H1 (cell line): ENCODE data around the gene OAS3. TPM values are rescaled to one million over a fixed set of nuclear protein-coding genes. Genes with fewer than 3 reads are reported as not detected.

Experiments used
- CTCF ChIA-PET: fragments of 300-600 bp; sonication (Branson Sonifier 250); formaldehyde crosslinking; loops from one replicate; lab custom pipeline; 2021; ENCODE audit not compliant: partially characterized antibody; lab: Charles Lee
- POLR2A ChIA-PET: fragments of 300-600 bp; sonication (Branson Sonifier 250); formaldehyde crosslinking; loops from one replicate; lab custom pipeline; 2021; ENCODE audit warnings: inconsistent platforms; ENCODE audit not compliant: partially characterized antibody; lab: Charles Lee
- DNase-seq, 2 experiments: peaks; one replicate each; pipeline versions ENCODE4 v3.0.0 to v3.0.0-alpha.2; 2010 to 2022; ENCODE audit warnings: low spot score in 2 of 2, low read depth in 1 of 2, mixed read lengths in 1 of 2
- FAIRE-seq: peaks from 2 replicates; lab custom pipeline; 2011; peaks lifted over from hg19 to GRCh38; lab: Jason Lieb, UNC
- H2AFZ ChIP-seq: 2 replicates; pipeline ENCODE4 v1.8.1; 2012; ENCODE audit warnings: low read length, inconsistent platforms
- H2AK5ac ChIP-seq: 2 replicates; pipeline ENCODE4 v1.6.1; 2013; ENCODE audit warnings: low read depth, low read length
- H2BK120ac ChIP-seq: replicated peaks from 2 replicates; pipeline ENCODE3; 2013; ENCODE audit warnings: low read depth, low read length, inconsistent platforms
- H2BK12ac ChIP-seq: 2 replicates; pipeline ENCODE4 v1.6.1; 2013; ENCODE audit warnings: low read depth, low read length
- H2BK15ac ChIP-seq: 2 replicates; pipeline ENCODE4 v1.6.1; 2013; ENCODE audit warnings: low read length
- H2BK20ac ChIP-seq: 2 replicates; pipeline ENCODE4 v1.6.1; 2013; ENCODE audit warnings: low read length
- H2BK5ac ChIP-seq: 2 replicates; pipeline ENCODE4 v1.6.1; 2013; ENCODE audit warnings: low read depth, low read length
- H3K14ac ChIP-seq: 2 replicates; pipeline ENCODE4 v1.6.1; 2013; ENCODE audit warnings: inconsistent platforms; ENCODE audit not compliant: insufficient read length
- H3K18ac ChIP-seq: 2 replicates; pipeline ENCODE4 v1.6.1; 2013; ENCODE audit warnings: low read length; ENCODE audit errors: extremely low read depth
- H3K23ac ChIP-seq: 2 replicates; pipeline ENCODE4 v1.6.1; 2013; ENCODE audit warnings: inconsistent platforms; ENCODE audit not compliant: insufficient read length
- H3K23me2 ChIP-seq: 2 replicates; pipeline ENCODE4 v1.6.1; 2013; ENCODE audit warnings: low read depth, low read length
- H3K27ac ChIP-seq: 2 replicates; pipeline ENCODE4 v1.6.1; 2011; ENCODE audit warnings: low read depth, low read length, inconsistent platforms
- H3K27me3 ChIP-seq, 4 experiments: replicated peaks in 1 of 4; 1 replicate in 1 of 4; 2 replicates in 3 of 4; pipeline versions ENCODE4 v1.6.1 to v1.8.1; 2011 to 2013; ENCODE audit warnings: low read length in 3 of 4, mild to moderate bottlenecking in 3 of 4, inconsistent platforms in 2 of 4, mixed read lengths in 2 of 4, moderate library complexity in 1 of 4; ENCODE audit not compliant: control insufficient read depth in 3 of 4, insufficient read depth in 3 of 4; ENCODE audit errors: extremely low read depth in 1 of 4
- H3K36me3 ChIP-seq, 4 experiments: 2 replicates each; pipeline versions ENCODE4 v1.6.1 to v1.8.1; 2011 to 2013; ENCODE audit warnings: mild to moderate bottlenecking in 4 of 4, low read length in 3 of 4, moderate library complexity in 2 of 4, control low read depth in 1 of 4, inconsistent platforms in 1 of 4; ENCODE audit not compliant: insufficient read depth in 4 of 4, control insufficient read depth in 2 of 4
- H3K4ac ChIP-seq: replicated peaks from 2 replicates; pipeline ENCODE3; 2013; ENCODE audit warnings: low read length, low read depth, mixed read lengths, inconsistent platforms; ENCODE audit not compliant: insufficient read length
- H3K4me1 ChIP-seq, 4 experiments: replicated peaks in 1 of 4; 1 replicate in 1 of 4; 2 replicates in 3 of 4; pipeline versions ENCODE4 v1.6.1 to v1.8.1; 2011 to 2013; ENCODE audit warnings: low read length in 3 of 4, inconsistent platforms in 2 of 4, mixed read lengths in 1 of 4; ENCODE audit not compliant: insufficient read depth in 4 of 4, control insufficient read depth in 3 of 4
- H3K4me2 ChIP-seq, 2 experiments: 2 replicates each; pipeline versions ENCODE4 v1.6.1 to v1.8.1; 2011 to 2013; ENCODE audit warnings: low read depth in 2 of 2, low read length in 2 of 2, control low read depth in 1 of 2, inconsistent platforms in 1 of 2, mild to moderate bottlenecking in 1 of 2; ENCODE audit not compliant: insufficient read depth in 1 of 2
- H3K4me3 ChIP-seq, 4 experiments: fragments of 200-600, 300-600 bp in 1 of 4; sonication (generic), shearing (Covaris generic), sonication (Bioruptor Twin) in 1 of 4; 2 replicates each; pipeline versions ENCODE4 v1.5.1 to v1.8.1; 2011 to 2016; ENCODE audit warnings: low read length in 4 of 4, low read depth in 3 of 4, control low read depth in 2 of 4, inconsistent platforms in 2 of 4, mild to moderate bottlenecking in 2 of 4, mixed read lengths in 1 of 4, moderate library complexity in 1 of 4; ENCODE audit not compliant: insufficient read depth in 2 of 4; ENCODE audit errors: extremely low read depth in 1 of 4
- H3K56ac ChIP-seq: replicated peaks from 2 replicates; pipeline ENCODE3; 2013; ENCODE audit warnings: low read depth, mild to moderate bottlenecking, mixed read lengths, low read length, inconsistent platforms; ENCODE audit not compliant: insufficient read length
- H3K79me1 ChIP-seq: 2 replicates; pipeline ENCODE4 v1.6.1; 2013; ENCODE audit warnings: low read depth, low read length, control low read depth
- H3K79me2 ChIP-seq, 2 experiments: 2 replicates each; pipeline versions ENCODE4 v1.6.1 to v1.8.1; 2012 to 2013; ENCODE audit warnings: low read length in 2 of 2, mild to moderate bottlenecking in 2 of 2, inconsistent platforms in 1 of 2; ENCODE audit not compliant: insufficient read depth in 2 of 2, control insufficient read depth in 1 of 2
- H3K9ac ChIP-seq, 4 experiments: replicated peaks in 1 of 4; 1 replicate in 1 of 4; 2 replicates in 3 of 4; pipeline versions ENCODE4 v1.6.1 to v1.8.1; 2011 to 2013; ENCODE audit warnings: low read depth in 3 of 4, low read length in 3 of 4, control low read depth in 2 of 4, mild to moderate bottlenecking in 2 of 4, moderate library complexity in 2 of 4, inconsistent platforms in 1 of 4; ENCODE audit errors: extremely low read depth in 1 of 4
- H3K9me3 ChIP-seq, 2 experiments: 2 replicates each; pipeline versions ENCODE4 v1.6.1 to v1.8.1; 2012 to 2013; ENCODE audit warnings: mild to moderate bottlenecking in 2 of 2, moderate library complexity in 2 of 2, control low read depth in 1 of 2, inconsistent platforms in 1 of 2, low read depth in 1 of 2, low read length in 1 of 2, mixed read lengths in 1 of 2; ENCODE audit not compliant: insufficient read depth in 2 of 2
- H4K20me1 ChIP-seq, 2 experiments: replicated peaks in 1 of 2; 2 replicates each; pipeline versions ENCODE3 to v1.8.1; 2011 to 2013; ENCODE audit warnings: inconsistent platforms in 2 of 2, low read length in 2 of 2, mild to moderate bottlenecking in 1 of 2; ENCODE audit not compliant: insufficient read depth in 2 of 2, control insufficient read depth in 1 of 2
- H4K5ac ChIP-seq: 2 replicates; pipeline ENCODE4 v1.6.1; 2013; ENCODE audit warnings: low read length, low read depth, mixed read lengths, inconsistent platforms; ENCODE audit not compliant: insufficient read length
- H4K8ac ChIP-seq: 2 replicates; pipeline ENCODE4 v1.8.0; 2013; ENCODE audit warnings: mild to moderate bottlenecking, moderate library complexity, low read length, inconsistent platforms; ENCODE audit not compliant: insufficient read depth; ENCODE audit errors: extremely low read depth
- H4K91ac ChIP-seq: replicated peaks from 2 replicates; pipeline ENCODE3; 2013; ENCODE audit warnings: low read length, mixed read lengths, inconsistent platforms; ENCODE audit not compliant: insufficient read length
- HDAC6 ChIP-seq: IDR thresholded peaks from one replicate; pipeline ENCODE4 v1.7.1; 2012; ENCODE audit warnings: low read depth, mild to moderate bottlenecking, inconsistent platforms, low read length, moderate library complexity
- RAD21 ChIP-seq, 2 experiments: IDR thresholded peaks in 1 of 2; conservative IDR thresholded peaks in 1 of 2; 2 replicates each; pipeline ENCODE4 v1.6.1; 2011; ENCODE audit warnings: low read depth in 2 of 2, low read length in 2 of 2, improper control_type of control experiment in 1 of 2, inconsistent platforms in 1 of 2, mild to moderate bottlenecking in 1 of 2, moderate library complexity in 1 of 2
- TAF1 ChIP-seq: IDR thresholded peaks from 2 replicates; pipeline ENCODE4 v1.6.1; 2011; ENCODE audit warnings: mild to moderate bottlenecking, low read depth, low read length
- TAF7 ChIP-seq: optimal IDR thresholded peaks from 2 replicates; pipeline ENCODE3; 2011; ENCODE audit warnings: low read depth, mild to moderate bottlenecking, inconsistent platforms, low read length, moderate library complexity, borderline replicate concordance
- WGBS, 2 experiments: shearing (Covaris generic) in 1 of 2; methylation state at CpG; one replicate each; pipeline versions ENCODE4 v1.1.6 to v1.1.7; 2013 to 2015; ENCODE audit warnings: low lambda C conversion rate in 2 of 2, mixed read lengths in 2 of 2, inconsistent platforms in 1 of 2, low coverage in 1 of 2, missing lambda C conversion rate in 1 of 2; ENCODE audit not compliant: insufficient replicate concordance in 2 of 2, insufficient coverage in 1 of 2, insufficient read length in 1 of 2; ENCODE audit errors: extremely low coverage in 1 of 2, missing lambda C conversion rate in 1 of 2; 5-methylcytosine and 5-hydroxymethylcytosine counted together
- polyA plus RNA-seq, 7 experiments: library from polyadenylated mRNA; depleted of rRNA in 3 of 7; stranded (reverse) in 5 of 7; unstranded in 2 of 7; fragments of >200 nt in 5 of 7; fragments of 200-250 nt in 2 of 7; gene quantifications; 1 replicate in 5 of 7; 2 replicates in 1 of 7; 4 replicates in 1 of 7; pipeline versions ENCODE4 v1.2.1 to v1.2.3, GENCODE V29; 2011 to 2013; ENCODE audit warnings: missing spikeins in 2 of 7, mixed read lengths in 2 of 7
- total RNA-seq: library from RNA; stranded (reverse); fragmentation: NEBNext Ultra II Directional; extraction: Animal tissue kit (Norgen Biotek cat#: 25700); gene quantifications from 2 replicates; pipeline ENCODE4 v1.2.1, GENCODE V29; 2021
- TF ChIP-seq, protein P1 (sequence below), 3 experiments: IDR thresholded peaks; 1 replicate in 2 of 3; 2 replicates in 1 of 3; pipeline versions ENCODE4 v1.5.1 to v1.6.1; 2011; ENCODE audit warnings: low read length in 3 of 3, mild to moderate bottlenecking in 3 of 3, inconsistent platforms in 2 of 3, low read depth in 1 of 3, moderate library complexity in 1 of 3; ENCODE audit not compliant: insufficient read depth in 1 of 3; ENCODE audit errors: control extremely low read depth in 1 of 3

OAS3 gene
- total and polyA plus RNA-seq, 2 of the 8 experiments (the other 6 are each of a cell fraction or from before 2014, with no cell fraction given), result 0.73 to 3.7 TPM

DNA sequence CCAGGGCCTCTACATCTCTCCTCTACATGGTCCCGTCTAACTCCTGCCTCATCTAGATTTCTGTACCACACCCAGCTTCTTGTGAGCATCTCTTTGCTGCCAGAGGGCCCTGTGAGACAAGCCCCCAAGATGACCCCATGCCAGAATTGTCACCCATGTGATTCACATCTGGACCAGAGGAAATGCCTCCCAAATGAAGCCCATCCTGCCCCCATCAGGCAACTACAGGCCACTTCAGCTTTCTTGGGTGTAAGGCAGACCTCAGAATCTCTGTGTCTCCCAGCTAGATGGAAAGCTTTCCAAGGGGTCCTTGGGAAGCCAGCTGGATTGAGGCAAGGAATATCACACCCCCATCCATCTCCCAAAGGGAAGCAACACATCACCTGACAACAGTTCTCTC, 9.3 kb upstream of the OAS3 start:
- H3K4me1 ChIP-seq, result peaks cover 0 to 5% (median 0%) of the 10 kb centered on the region in 4 experiments; a peak in 2 of 7 replicates
- no peak overlapping the region for H4K5ac ChIP-seq
- no peak overlapping the region for H3K4ac ChIP-seq
- no peak overlapping the region for H4K8ac ChIP-seq
- no peak overlapping the region for H3K56ac ChIP-seq
- no peak overlapping the region for H2BK15ac ChIP-seq
- H3K18ac ChIP-seq, result no peak overlapping the region
- no peak overlapping the region for H2BK120ac ChIP-seq
- H3K79me1 ChIP-seq, result no peaks in the 10 kb centered on the region
- no peaks in the 10 kb centered on the region for H3K36me3 ChIP-seq
- no peaks in the 10 kb centered on the region for H3K79me2 ChIP-seq
- no peak overlapping the region for H3K4me2 ChIP-seq
- no peaks in the 10 kb centered on the region for H3K23me2 ChIP-seq
- ChIA-PET POLR2A (no interaction called here), CTCF (interaction anchor here (0.6 to 1.8 kb wide), 9 partner anchors 9 to 478 kb away, joined by 3 to 7 read pairs (median 3); partner anchors contain the start of gene OAS3)
- DNase-seq (no peak), FAIRE-seq (no peak)
- H3K14ac ChIP-seq, result no peak overlapping the region
- H3K23ac ChIP-seq, result no peak overlapping the region
- peaks cover 0 to 12% of the 10 kb centered on the region in 2 experiments; a peak in 2 of 4 replicates for H3K9me3 ChIP-seq
- no peak overlapping the region for H4K91ac ChIP-seq
- no peak overlapping the region for H2AFZ ChIP-seq
- H3K9ac ChIP-seq, result no peak overlapping the region
- H2BK20ac ChIP-seq, result no peak overlapping the region
- H3K4me3 ChIP-seq, result no peak overlapping the region
- TF ChIP-seq TAF7 (no peak), TAF1 (no peak), RAD21 (IDR thresholded peaks at IDR 0.05 in 1 of 2, conservative IDR thresholded peaks at IDR 0.05 in 1 of 2; ENCODE audit: low read depth in 2 of 2, low read length in 2 of 2) (peak; percentile 57 to 74), HDAC6 (no peak)
- TF ChIP-seq, protein P1, sequence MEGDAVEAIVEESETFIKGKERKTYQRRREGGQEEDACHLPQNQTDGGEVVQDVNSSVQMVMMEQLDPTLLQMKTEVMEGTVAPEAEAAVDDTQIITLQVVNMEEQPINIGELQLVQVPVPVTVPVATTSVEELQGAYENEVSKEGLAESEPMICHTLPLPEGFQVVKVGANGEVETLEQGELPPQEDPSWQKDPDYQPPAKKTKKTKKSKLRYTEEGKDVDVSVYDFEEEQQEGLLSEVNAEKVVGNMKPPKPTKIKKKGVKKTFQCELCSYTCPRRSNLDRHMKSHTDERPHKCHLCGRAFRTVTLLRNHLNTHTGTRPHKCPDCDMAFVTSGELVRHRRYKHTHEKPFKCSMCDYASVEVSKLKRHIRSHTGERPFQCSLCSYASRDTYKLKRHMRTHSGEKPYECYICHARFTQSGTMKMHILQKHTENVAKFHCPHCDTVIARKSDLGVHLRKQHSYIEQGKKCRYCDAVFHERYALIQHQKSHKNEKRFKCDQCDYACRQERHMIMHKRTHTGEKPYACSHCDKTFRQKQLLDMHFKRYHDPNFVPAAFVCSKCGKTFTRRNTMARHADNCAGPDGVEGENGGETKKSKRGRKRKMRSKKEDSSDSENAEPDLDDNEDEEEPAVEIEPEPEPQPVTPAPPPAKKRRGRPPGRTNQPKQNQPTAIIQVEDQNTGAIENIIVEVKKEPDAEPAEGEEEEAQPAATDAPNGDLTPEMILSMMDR (IDR thresholded peaks at IDR 0.05; ENCODE audit: control extremely low read depth in 1 of 3, insufficient read depth in 1 of 3, low read depth in 1 of 3, low read length in 3 of 3), result peak; percentile 37 to 60 (median 48)
- H4K20me1 ChIP-seq, result no peaks in the 10 kb centered on the region
- WGBS, 2 experiments, result 85% methylated on average over 1 of the region's 1 CpG; no CpG with 5 or more reads in 1 of the 2 experiments
- H3K27me3 ChIP-seq, result no peaks in the 10 kb centered on the region
- H2AK5ac ChIP-seq, result no peak overlapping the region
- H3K27ac ChIP-seq, result no peak overlapping the region
- no peak overlapping the region for H2BK12ac ChIP-seq
- H2BK5ac ChIP-seq, result no peak overlapping the region
